ENCODE measurements around the gene SLC22A4. TPM values are rescaled to one million over a fixed set of nuclear protein-coding genes. Genes with fewer than 3 reads are reported as not detected.

SLC22A4 gene
- total and polyA plus RNA-seq, 2 experiments from 2014 or later: 1.4 to 3.3 TPM

- TF ChIP-seq CTCF (IDR thresholded peaks at IDR 0.05; ENCODE audit: poor library complexity) (no peak), EZH2 (IDR thresholded peaks at IDR 0.05; ENCODE audit: borderline replicate concordance) (no peak), EZH2phosphoT487 (IDR thresholded peaks at IDR 0.05; ENCODE audit: low read depth, severe bottlenecking, unreplicated experiment) (no peak)
- H3K27me3 ChIP-seq: no peaks in the 10 kb centered on the region
- H2AFZ ChIP-seq: no peak overlapping the region
- no peaks in the 10 kb centered on the region for H3K79me2 ChIP-seq
- 98% methylated on average over 2 of the region's 2 CpGs for WGBS (ENCODE audit: low lambda C conversion rate, missing lambda C conversion rate)
- no peak overlapping the region for H3K4me2 ChIP-seq
- no peaks in the 10 kb centered on the region for H3K9me2 ChIP-seq (replicated peaks; ENCODE audit: insufficient read depth)
- H3K4me1 ChIP-seq (ENCODE audit: insufficient read depth): no peaks in the 10 kb centered on the region
- no peaks in the 10 kb centered on the region for H4K20me1 ChIP-seq (ENCODE audit: insufficient read depth, poor library complexity, severe bottlenecking)
- no peak for DNase-seq (ENCODE audit: low spot score)
- no peaks in the 10 kb centered on the region for H3K36me3 ChIP-seq (replicated peaks; ENCODE audit: insufficient read depth, low read depth)
- H3K9me3 ChIP-seq (ENCODE audit: low read depth): no peaks in the 10 kb centered on the region
- no peak overlapping the region for H3K4me3 ChIP-seq
- no peak overlapping the region for H3K27ac ChIP-seq
These were observed 19.8 kb downstream of the SLC22A4 start for GRCh38 chr5:132313961-132314432.

- 87% methylated on average over 5 of the region's 5 CpGs for WGBS (ENCODE audit: low lambda C conversion rate, missing lambda C conversion rate)
- Histone ChIP-seq H3K27ac (no peak overlapping the region), H3K4me2 (no peak overlapping the region), H3K27me3 (no peaks in the 10 kb centered on the region), H3K9me3 (ENCODE audit: low read depth) (no peaks in the 10 kb centered on the region), H4K20me1 (ENCODE audit: insufficient read depth, poor library complexity, severe bottlenecking) (no peaks in the 10 kb centered on the region), H3K79me2 (no peaks in the 10 kb centered on the region), H3K4me3 (no peak overlapping the region), H2AFZ (no peak overlapping the region), H3K4me1 (ENCODE audit: insufficient read depth) (no peaks in the 10 kb centered on the region), H3K9me2 (replicated peaks; ENCODE audit: insufficient read depth) (no peaks in the 10 kb centered on the region), H3K36me3 (replicated peaks; ENCODE audit: insufficient read depth, low read depth) (no peaks in the 10 kb centered on the region)
- TF ChIP-seq CTCF (IDR thresholded peaks at IDR 0.05; ENCODE audit: poor library complexity) (no peak), EZH2 (IDR thresholded peaks at IDR 0.05; ENCODE audit: borderline replicate concordance) (no peak), EZH2phosphoT487 (IDR thresholded peaks at IDR 0.05; ENCODE audit: low read depth, severe bottlenecking, unreplicated experiment) (no peak)
- no peak for DNase-seq (ENCODE audit: low spot score)
These were observed 21.4 kb downstream of the SLC22A4 start for GRCh38 chr5:132315529-132316067.

GRCh38 chr5:132319975-132320374, 25.8 kb downstream of the SLC22A4 start:
- WGBS (ENCODE audit: low lambda C conversion rate, missing lambda C conversion rate): 100% methylated on average over 1 of the region's 1 CpG
- no peak overlapping the region for H2AFZ ChIP-seq
- no peaks in the 10 kb centered on the region for H3K79me2 ChIP-seq
- TF ChIP-seq EZH2phosphoT487 (IDR thresholded peaks at IDR 0.05; ENCODE audit: low read depth, severe bottlenecking, unreplicated experiment) (no peak), EZH2 (IDR thresholded peaks at IDR 0.05; ENCODE audit: borderline replicate concordance) (no peak), CTCF (IDR thresholded peaks at IDR 0.05; ENCODE audit: poor library complexity) (no peak)
- H3K9me2 ChIP-seq (replicated peaks; ENCODE audit: insufficient read depth): no peaks in the 10 kb centered on the region
- no peaks in the 10 kb centered on the region for H3K4me1 ChIP-seq (ENCODE audit: insufficient read depth)
- no peak overlapping the region for H3K4me2 ChIP-seq
- no peaks in the 10 kb centered on the region for H3K36me3 ChIP-seq (replicated peaks; ENCODE audit: insufficient read depth, low read depth)
- no peaks in the 10 kb centered on the region for H3K27me3 ChIP-seq
- H3K27ac ChIP-seq: no peak overlapping the region
- no peak for DNase-seq (ENCODE audit: low spot score)
- H3K9me3 ChIP-seq (ENCODE audit: low read depth): no peaks in the 10 kb centered on the region
- H3K4me3 ChIP-seq: no peak overlapping the region
- H4K20me1 ChIP-seq (ENCODE audit: insufficient read depth, poor library complexity, severe bottlenecking): no peaks in the 10 kb centered on the region

Data from hepatocyte (in vitro differentiated cells).